HL-60/S4 treated with phorbol 12-myristate 13-acetate at 8.2 ng/mL for 4 days and 3 days (cell line): ENCODE data around the gene PRH2.

ENCODE experiments used
- in situ Hi-C: fragments of 300-500 bp; cut with MboI; formaldehyde crosslinking; loops from 2 replicates; pipeline ENCODE4 v1.15.0; 2022; ENCODE audit warnings: low sequenced_read_pairs

PRH2 gene

DNA sequence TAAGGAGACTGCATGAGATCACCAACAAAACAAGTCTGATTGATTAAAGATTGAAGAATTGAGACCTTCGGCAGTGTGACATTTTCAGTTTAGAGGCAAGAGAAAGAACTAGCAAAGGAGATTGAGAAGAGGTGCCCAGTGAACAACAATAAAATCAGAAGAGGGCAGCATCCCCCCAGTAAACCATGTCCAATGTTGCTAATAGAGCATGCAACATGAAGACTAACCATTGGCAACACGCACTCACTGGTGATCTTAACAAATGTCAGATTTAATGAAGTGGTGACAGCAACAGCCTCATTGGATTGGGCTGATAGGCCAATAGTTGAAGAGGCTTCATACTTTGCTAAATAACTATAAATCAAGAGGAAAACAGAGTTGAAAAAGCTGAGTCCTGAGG, 30.8 kb downstream of the PRH2 start:
- in situ Hi-C loops: no loop called here

GRCh38 chr12:10960211-10960610, 31.2 kb downstream of the PRH2 start:
- in situ Hi-C loops: no loop called here

- in situ Hi-C loops: no loop called here
Observed at GRCh38 chr12:10965476-10965875, 36.4 kb downstream of the PRH2 start.

GRCh38 chr12:10966314-10966713, 37.3 kb downstream of the PRH2 start:
- in situ Hi-C loops: no loop called here

DNA sequence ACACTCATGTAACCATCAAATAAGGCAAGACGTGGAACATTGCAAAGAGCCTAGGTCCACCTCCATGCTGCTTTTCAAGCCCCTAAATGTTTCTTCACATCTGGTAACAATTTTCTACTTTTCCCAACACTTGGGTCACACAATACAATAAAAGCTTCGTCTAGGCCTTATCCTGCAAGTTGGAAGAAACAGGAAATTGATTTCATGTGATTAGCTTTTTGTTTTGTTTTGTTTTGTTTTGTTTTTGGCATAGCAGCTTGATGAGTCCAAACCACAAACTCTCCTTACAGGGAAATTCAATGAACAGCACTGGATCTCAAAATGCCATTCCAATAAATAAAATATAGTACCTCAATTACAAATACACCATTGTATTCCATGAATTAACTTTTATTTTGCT, 38.4 kb downstream of the PRH2 start:
- in situ Hi-C loops: no loop called here

- in situ Hi-C loops: no loop called here
Observed at GRCh38 chr12:10968765-10969456, 39.9 kb downstream of the PRH2 start.

- in situ Hi-C loops: no loop called here
Observed at GRCh38 chr12:10974965-10975364, 45.9 kb downstream of the PRH2 start.

DNA sequence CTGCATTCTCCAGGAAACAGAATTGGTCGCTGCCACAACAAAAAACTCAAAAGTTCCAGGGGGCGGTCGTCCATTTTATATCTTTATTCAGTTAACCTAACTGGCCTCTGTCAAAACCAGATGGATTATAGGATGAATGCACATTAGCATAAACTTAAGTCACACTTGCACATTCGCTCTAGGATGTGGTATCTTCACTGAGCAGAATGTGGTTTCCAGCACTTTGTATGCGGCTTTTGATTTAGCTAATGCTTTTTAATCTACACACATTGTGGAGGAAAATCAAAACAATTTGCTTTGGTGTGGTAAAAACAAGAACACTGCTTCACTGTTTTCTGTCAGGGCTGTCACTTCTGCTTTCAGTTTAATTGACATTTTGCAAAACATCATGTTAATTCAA, 53.2 kb downstream of the PRH2 start:
- in situ Hi-C loops: no loop called here
